Muscle layer of colon (tissue), 2 donors: ENCODE measurements around the gene BCLAF3.
A peak's percentile ranks its signal among the peaks of the same experiment; 100 is the strongest.

Experiments
- H3K27ac ChIP-seq: one replicate; pipeline ENCODE4 v1.7.0; 2013; ENCODE audit warnings: low read depth, mild to moderate bottlenecking, low read length, moderate library complexity
- H3K27me3 ChIP-seq, 2 donors: one replicate each; pipeline ENCODE4 v1.7.0; 2013; ENCODE audit warnings: low read length in 2 of 2, mild to moderate bottlenecking in 2 of 2; ENCODE audit not compliant: insufficient read depth in 2 of 2, control insufficient read depth in 1 of 2
- H3K36me3 ChIP-seq: one replicate; pipeline ENCODE4 v1.7.0; 2013; ENCODE audit warnings: mild to moderate bottlenecking, low read length; ENCODE audit not compliant: insufficient read depth
- H3K4me1 ChIP-seq: one replicate; pipeline ENCODE4 v1.7.0; 2013; ENCODE audit warnings: mild to moderate bottlenecking, low read length; ENCODE audit not compliant: insufficient read depth
- H3K4me3 ChIP-seq, 2 donors: one replicate each; pipeline ENCODE4 v1.7.0; 2013; ENCODE audit warnings: low read length in 2 of 2, low read depth in 1 of 2, mild to moderate bottlenecking in 1 of 2, moderate library complexity in 1 of 2
- H3K9ac ChIP-seq: one replicate; pipeline ENCODE4 v1.7.0; 2013; ENCODE audit warnings: low read length
- H3K9me3 ChIP-seq: one replicate; pipeline ENCODE4 v1.7.0; 2013; ENCODE audit warnings: mild to moderate bottlenecking, low read length
- donor health status: abdominal sarcoma.
- donor health status: Adenocarcinoma of cecum.

Gene BCLAF3

GRCh38 chrX:20011608-20012007 is 20.7 kb upstream of the BCLAF3 start:
- H3K36me3 ChIP-seq: no peaks in the 10 kb centered on the region
- H3K9ac ChIP-seq: no peak overlapping the region
- H3K9me3 ChIP-seq: no peaks in the 10 kb centered on the region
- H3K27ac ChIP-seq: no peak overlapping the region
- H3K4me1 ChIP-seq: no peaks in the 10 kb centered on the region
- no peak overlapping the region for H3K4me3 ChIP-seq
- no peaks in the 10 kb centered on the region for H3K27me3 ChIP-seq

GRCh38 chrX:20007962-20008622 is 17.2 kb upstream of the BCLAF3 start:
- H3K9ac ChIP-seq: no peak overlapping the region
- no peaks in the 10 kb centered on the region for H3K27me3 ChIP-seq
- H3K9me3 ChIP-seq: no peaks in the 10 kb centered on the region
- no peaks in the 10 kb centered on the region for H3K36me3 ChIP-seq
- H3K27ac ChIP-seq: no peak overlapping the region
- no peaks in the 10 kb centered on the region for H3K4me1 ChIP-seq
- no peak overlapping the region for H3K4me3 ChIP-seq

GRCh38 chrX:20005883-20006282 is 15.0 kb upstream of the BCLAF3 start:
- no peaks in the 10 kb centered on the region for H3K4me1 ChIP-seq
- no peak overlapping the region for H3K27ac ChIP-seq
- H3K27me3 ChIP-seq: peaks cover 0 to 3% of the 10 kb centered on the region in 2 donors
- H3K9me3 ChIP-seq: no peaks in the 10 kb centered on the region
- H3K36me3 ChIP-seq: no peaks in the 10 kb centered on the region
- no peak overlapping the region for H3K9ac ChIP-seq
- H3K4me3 ChIP-seq: no peak overlapping the region

- no peak overlapping the region for H3K4me3 ChIP-seq
- H3K36me3 ChIP-seq: no peaks in the 10 kb centered on the region
- no peaks in the 10 kb centered on the region for H3K4me1 ChIP-seq
- H3K27ac ChIP-seq: no peak overlapping the region
- peaks cover 0 to 3% of the 10 kb centered on the region in 2 donors for H3K27me3 ChIP-seq
- H3K9ac ChIP-seq: no peak overlapping the region
- no peaks in the 10 kb centered on the region for H3K9me3 ChIP-seq
Measured at GRCh38 chrX:20001588-20001987, 10.7 kb upstream of the BCLAF3 start.

GRCh38 chrX:19991350-19991718 is 473 bp upstream of the BCLAF3 start:
- no peak overlapping the region for H3K27ac ChIP-seq
- H3K36me3 ChIP-seq: no peaks in the 10 kb centered on the region
- H3K4me1 ChIP-seq: no peaks in the 10 kb centered on the region
- H3K27me3 ChIP-seq: no peaks in the 10 kb centered on the region
- H3K4me3 ChIP-seq: peak overlapping the region in 1 of 2 donors; percentile 60
- H3K9ac ChIP-seq: no peak overlapping the region
- no peaks in the 10 kb centered on the region for H3K9me3 ChIP-seq

GRCh38 chrX:19990151-19990555 is 708 bp downstream of the BCLAF3 start:
- Histone ChIP-seq H3K4me1 (no peaks in the 10 kb centered on the region), H3K4me3 (peak overlapping the region; percentile 42 to 46), H3K9me3 (no peaks in the 10 kb centered on the region), H3K36me3 (no peaks in the 10 kb centered on the region), H3K9ac (no peak overlapping the region), H3K27me3 (no peaks in the 10 kb centered on the region), H3K27ac (peak overlapping the region; percentile 34)

- Histone ChIP-seq H3K9me3 (no peaks in the 10 kb centered on the region), H3K4me1 (no peaks in the 10 kb centered on the region), H3K9ac (no peak overlapping the region), H3K4me3 (no peak overlapping the region), H3K27ac (no peak overlapping the region), H3K36me3 (no peaks in the 10 kb centered on the region), H3K27me3 (no peaks in the 10 kb centered on the region)
Measured at GRCh38 chrX:19987856-19988255, 3.0 kb downstream of the BCLAF3 start.

- Histone ChIP-seq H3K4me1 (no peaks in the 10 kb centered on the region), H3K27me3 (no peaks in the 10 kb centered on the region), H3K4me3 (no peak overlapping the region), H3K9me3 (no peaks in the 10 kb centered on the region), H3K36me3 (no peaks in the 10 kb centered on the region), H3K9ac (no peak overlapping the region), H3K27ac (no peak overlapping the region)
Measured at GRCh38 chrX:19986531-19986930, 4.3 kb downstream of the BCLAF3 start.

- peaks cover 6% of the 10 kb centered on the region for H3K9me3 ChIP-seq
- no peaks in the 10 kb centered on the region for H3K36me3 ChIP-seq
- H3K9ac ChIP-seq: no peak overlapping the region
- H3K4me3 ChIP-seq: no peak overlapping the region
- H3K27me3 ChIP-seq: no peaks in the 10 kb centered on the region
- H3K27ac ChIP-seq: no peak overlapping the region
- no peaks in the 10 kb centered on the region for H3K4me1 ChIP-seq
Measured at GRCh38 chrX:19981947-19982346, 8.9 kb downstream of the BCLAF3 start.

- Histone ChIP-seq H3K9me3 (peaks cover 6% of the 10 kb centered on the region), H3K27ac (no peak overlapping the region), H3K4me1 (no peaks in the 10 kb centered on the region), H3K4me3 (no peak overlapping the region), H3K27me3 (no peaks in the 10 kb centered on the region), H3K36me3 (no peaks in the 10 kb centered on the region), H3K9ac (no peak overlapping the region)
Measured at GRCh38 chrX:19975845-19976244, 15.0 kb downstream of the BCLAF3 start.

- Histone ChIP-seq H3K27ac (no peak overlapping the region), H3K4me3 (no peak overlapping the region), H3K9ac (no peak overlapping the region), H3K9me3 (peaks cover 6% of the 10 kb centered on the region), H3K36me3 (no peaks in the 10 kb centered on the region), H3K4me1 (no peaks in the 10 kb centered on the region), H3K27me3 (no peaks in the 10 kb centered on the region)
Measured at GRCh38 chrX:19972984-19973383, 17.9 kb downstream of the BCLAF3 start.

GRCh38 chrX:19968276-19968675 is 22.6 kb downstream of the BCLAF3 start:
- no peaks in the 10 kb centered on the region for H3K9me3 ChIP-seq
- H3K36me3 ChIP-seq: peaks cover 10% of the 10 kb centered on the region
- H3K4me3 ChIP-seq: no peak overlapping the region
- no peak overlapping the region for H3K27ac ChIP-seq
- H3K4me1 ChIP-seq: no peaks in the 10 kb centered on the region
- no peaks in the 10 kb centered on the region for H3K27me3 ChIP-seq
- H3K9ac ChIP-seq: no peak overlapping the region
